ENCODE data around the gene GLOD4. TPM values are rescaled to one million over a fixed set of nuclear protein-coding genes. Genes with fewer than 3 reads are reported as not detected.

GLOD4 gene
- total RNA-seq, 2 donors from 2014 or later, result 72.4 to 113 TPM

GRCh38 chr17:742147-742793 is 39.8 kb downstream of the GLOD4 start:
- 78% methylated on average over 11 of the region's 11 CpGs for WGBS
- peaks cover 0 to 17% of the 10 kb centered on the region in 2 donors for H3K36me3 ChIP-seq
- intact Hi-C loops (cut with DNase I), result no loop called here

DNA sequence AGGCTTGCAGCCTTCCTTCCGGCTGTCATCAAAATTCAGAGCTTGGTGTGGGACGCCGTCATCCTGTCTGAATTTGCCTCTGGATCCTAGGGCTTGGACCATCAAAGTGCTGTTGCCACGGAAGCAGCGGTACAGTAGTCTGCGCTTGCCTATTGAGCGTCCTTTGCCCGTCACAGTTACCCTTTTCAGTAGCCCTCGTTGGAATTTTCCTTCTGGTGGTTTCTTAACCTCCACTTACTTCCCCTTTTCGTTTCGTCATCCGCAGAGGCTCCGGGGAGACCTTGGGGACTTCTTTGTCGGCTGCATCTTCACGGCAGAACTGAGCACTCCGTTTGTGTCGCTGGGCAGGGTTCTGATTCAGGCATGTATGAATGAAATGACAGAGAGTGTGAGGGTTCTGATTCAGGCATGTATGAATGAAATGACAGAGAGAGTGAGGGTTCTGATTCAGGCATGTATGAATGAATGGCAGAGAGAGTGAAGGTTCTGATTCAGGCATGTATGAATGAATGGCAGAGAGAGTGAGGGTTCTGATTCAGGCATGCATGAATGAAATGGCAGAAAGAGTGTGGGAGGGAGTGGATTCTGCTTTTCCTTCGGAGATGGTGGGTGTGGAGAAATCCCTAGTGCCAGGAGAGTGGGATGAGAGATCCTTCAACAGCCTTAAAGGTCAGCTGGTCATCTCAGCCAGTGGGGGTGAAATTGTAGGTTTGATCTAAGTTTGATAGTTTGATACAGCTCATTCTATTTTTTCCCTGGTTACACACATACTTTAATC is 41.7 kb downstream of the GLOD4 start:
- 86% methylated on average over 18 of the region's 18 CpGs for WGBS
- peaks cover 0 to 3% of the 10 kb centered on the region in 2 donors for H3K36me3 ChIP-seq
- intact Hi-C loops (cut with DNase I), result no loop called here
- H3K27me3 ChIP-seq (replicated peaks; ENCODE audit: insufficient read depth), result no peaks in the 10 kb centered on the region
- H3K9me3 ChIP-seq, result no peaks in the 10 kb centered on the region
- no peaks in the 10 kb centered on the region for H3K4me1 ChIP-seq (replicated peaks)
- H3K4me3 ChIP-seq, result no peak overlapping the region
- DNase-seq (ENCODE audit: low spot score), result no peak
- TF ChIP-seq POLR2A (IDR thresholded peaks at IDR 0.05) (no peak), POLR2AphosphoS5 (IDR thresholded peaks at IDR 0.05) (no peak), CTCF (IDR thresholded peaks at IDR 0.05) (no peak)
- H3K27ac ChIP-seq, result no peak overlapping the region

More at GRCh38 chr17:742147-742793, 39.8 kb downstream of the GLOD4 start:
- H3K4me1 ChIP-seq (replicated peaks), result no peaks in the 10 kb centered on the region
- DNase-seq (ENCODE audit: low spot score), result no peak
- no peak for TF ChIP-seq POLR2A (IDR thresholded peaks at IDR 0.05)
- TF ChIP-seq CTCF (IDR thresholded peaks at IDR 0.05), result no peak
- TF ChIP-seq POLR2AphosphoS5 (IDR thresholded peaks at IDR 0.05), result no peak
- H3K27me3 ChIP-seq (replicated peaks; ENCODE audit: insufficient read depth), result no peaks in the 10 kb centered on the region
- H3K27ac ChIP-seq, result no peak overlapping the region
- no peaks in the 10 kb centered on the region for H3K9me3 ChIP-seq
- H3K4me3 ChIP-seq, result no peak overlapping the region

DNA sequence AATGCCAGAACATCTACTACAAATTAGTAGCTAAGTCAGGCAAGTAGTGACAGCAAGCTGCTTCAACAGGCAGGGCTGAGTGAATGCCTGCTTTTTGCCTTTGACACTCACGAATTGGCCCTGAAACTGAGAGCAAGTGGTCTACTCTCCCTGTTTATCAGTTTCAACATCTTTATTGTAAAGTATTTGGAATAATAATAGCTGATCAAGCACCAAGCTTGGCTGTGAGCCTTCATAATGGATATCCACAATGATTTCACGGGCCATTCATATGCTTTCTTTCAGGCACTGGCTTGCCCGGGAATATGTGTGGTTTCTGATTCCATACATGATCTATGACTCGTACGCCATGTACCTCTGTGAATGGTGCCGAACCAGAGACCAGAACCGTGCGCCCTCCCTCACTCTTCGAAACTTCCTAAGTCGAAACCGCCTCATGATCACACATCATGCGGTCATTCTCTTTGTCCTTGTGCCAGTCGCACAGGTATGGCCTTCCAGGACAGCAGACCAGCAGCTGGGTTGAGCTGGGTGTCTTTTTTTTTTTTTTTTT is 44.4 kb downstream of the GLOD4 start:
- Histone ChIP-seq H3K4me1 (replicated peaks) (no peaks in the 10 kb centered on the region), H3K36me3 (no peaks in the 10 kb centered on the region), H3K4me3 (no peak overlapping the region), H3K27me3 (replicated peaks; ENCODE audit: insufficient read depth) (no peaks in the 10 kb centered on the region), H3K27ac (no peak overlapping the region), H3K9me3 (no peaks in the 10 kb centered on the region)
- 63% methylated on average over 13 of the region's 13 CpGs for WGBS
- TF ChIP-seq POLR2AphosphoS5 (IDR thresholded peaks at IDR 0.05) (no peak), POLR2A (IDR thresholded peaks at IDR 0.05) (no peak), CTCF (IDR thresholded peaks at IDR 0.05) (no peak)
- intact Hi-C loops (cut with DNase I), result loop anchor here (10.0 kb wide), 1 partner anchor 247 kb away; no protein-coding TSS in a partner anchor
- no peak for DNase-seq (ENCODE audit: low spot score)

- H3K9me3 ChIP-seq, result no peaks in the 10 kb centered on the region
- peaks cover 4% of the 10 kb centered on the region for H3K4me1 ChIP-seq (replicated peaks)
- no peaks in the 10 kb centered on the region for H3K36me3 ChIP-seq
- H3K27ac ChIP-seq, result no peak overlapping the region
- TF ChIP-seq POLR2AphosphoS5 (IDR thresholded peaks at IDR 0.05), result no peak
- no peak for DNase-seq (ENCODE audit: low spot score)
- H3K27me3 ChIP-seq (replicated peaks; ENCODE audit: insufficient read depth), result no peaks in the 10 kb centered on the region
- peak overlapping the region in 1 of 2 donors; percentile 80 for H3K4me3 ChIP-seq
- intact Hi-C loops (cut with DNase I), result loop anchor here (10.0 kb wide), 1 partner anchor 251 kb away; no protein-coding TSS in a partner anchor
- 59% methylated on average over 10 of the region's 10 CpGs for WGBS
Observed at GRCh38 chr17:733743-734142, 48.3 kb downstream of the GLOD4 start.
